GM19395 (cell line): ENCODE results near the gene FPGT.
"Not testable (repeated sequence)": the region's sequence is repeated elsewhere in the genome, so short reads cannot be mapped to it uniquely, and the experiment has no call there.

Source experiments
- ATAC-seq: cut with Tn5 transposase; IDR thresholded peaks from one replicate; pipeline ENCODE4 v1.9.1; 2021; ENCODE audit warnings: mild to moderate bottlenecking, moderate library complexity; ENCODE audit not compliant: unreplicated experiment

The FPGT gene

GRCh38 chr1:74253243-74253824 is 55.3 kb downstream of the FPGT start:
- not testable (repeated sequence) for ATAC-seq
